ENCODE results near the gene C2CD3.
"Not testable (repeated sequence)": the region's sequence is repeated elsewhere in the genome, so short reads cannot be mapped to it uniquely, and the experiment has no call there.

C2CD3 gene

GRCh38 chr11:74102321-74102720, 68.5 kb downstream of the C2CD3 start:
- no peak for DNase-seq

GRCh38 chr11:74100735-74101134, 70.1 kb downstream of the C2CD3 start:
- DNase-seq, result no peak

GRCh38 chr11:74100231-74100630, 70.6 kb downstream of the C2CD3 start:
- DNase-seq, result no peak

- no peak for DNase-seq
Measured at GRCh38 chr11:74097686-74098237, 73.0 kb downstream of the C2CD3 start.

- DNase-seq, result no peak
Measured at GRCh38 chr11:74094393-74094792, 76.4 kb downstream of the C2CD3 start.

GRCh38 chr11:74092425-74092824, 78.4 kb downstream of the C2CD3 start:
- DNase-seq, result no peak

- DNase-seq, result no peak
Measured at GRCh38 chr11:74091549-74091948, 79.3 kb downstream of the C2CD3 start.

- no peak for DNase-seq
Measured at GRCh38 chr11:74090701-74091100, 80.1 kb downstream of the C2CD3 start.

- no peak for DNase-seq
Measured at GRCh38 chr11:74086242-74086884, 84.4 kb downstream of the C2CD3 start.

GRCh38 chr11:74085542-74085892, 85.3 kb downstream of the C2CD3 start:
- no peak for DNase-seq

GRCh38 chr11:74084796-74085541, 85.8 kb downstream of the C2CD3 start:
- no peak for DNase-seq

- not testable (repeated sequence) for DNase-seq
Measured at GRCh38 chr11:74083927-74084326, 86.9 kb downstream of the C2CD3 start.

GRCh38 chr11:74081428-74081827, 89.4 kb downstream of the C2CD3 start:
- DNase-seq, result no peak

- no peak for DNase-seq
Measured at GRCh38 chr11:74077193-74077592, 93.6 kb downstream of the C2CD3 start.

- DNase-seq, result no peak
Measured at GRCh38 chr11:74072721-74073120, 98.1 kb downstream of the C2CD3 start.

- DNase-seq, result no peak
Measured at GRCh38 chr11:74072286-74072685, 98.5 kb downstream of the C2CD3 start.

- DNase-seq, result no peak
Measured at GRCh38 chr11:74070723-74071492, 99.9 kb downstream of the C2CD3 start.

- DNase-seq, result no peak
Measured at GRCh38 chr11:74069146-74070046, 101.4 kb downstream of the C2CD3 start.

GRCh38 chr11:74066663-74067062, 104.1 kb downstream of the C2CD3 start:
- DNase-seq, result not testable (repeated sequence)

GRCh38 chr11:74065534-74065933, 105.3 kb downstream of the C2CD3 start:
- DNase-seq, result not testable (repeated sequence)

GRCh38 chr11:74063628-74064027, 107.2 kb downstream of the C2CD3 start:
- not testable (repeated sequence) for DNase-seq

GRCh38 chr11:74061599-74061998, 109.2 kb downstream of the C2CD3 start:
- DNase-seq, result not testable (repeated sequence)
